Activated T-helper 9 cell treated with anti-CD3 and anti-CD28 coated beads, Interleukin-2, amount 50 U/mL, for 16 hours (primary cell): ENCODE data around the gene FPGS.
"Not testable (repeated sequence)": the region's sequence is repeated elsewhere in the genome, so short reads cannot be mapped to it uniquely, and the experiment has no call there.

ENCODE experiments used
- DNase-seq: peaks from one replicate; pipeline ENCODE4 v3.0.0-alpha.2; 2020; ENCODE audit warnings: low read depth

Gene FPGS

GRCh38 chr9:127812936-127813675, 10.4 kb downstream of the FPGS start:
- DNase-seq: no peak

- DNase-seq: no peak
Measured at GRCh38 chr9:127813686-127814226, 11.1 kb downstream of the FPGS start.

- no peak for DNase-seq
Measured at GRCh38 chr9:127814619-127815511, 12.2 kb downstream of the FPGS start.

GRCh38 chr9:127815512-127816361, 13.1 kb downstream of the FPGS start:
- DNase-seq: no peak

GRCh38 chr9:127816362-127816725, 13.7 kb downstream of the FPGS start:
- no peak for DNase-seq

GRCh38 chr9:127816728-127817127, 14.0 kb downstream of the FPGS start:
- no peak for DNase-seq

- DNase-seq: no peak
Measured at GRCh38 chr9:127817881-127818434, 15.3 kb downstream of the FPGS start.

GRCh38 chr9:127818574-127818973, 15.9 kb downstream of the FPGS start:
- DNase-seq: no peak

GRCh38 chr9:127822108-127822507, 19.4 kb downstream of the FPGS start:
- DNase-seq: no peak

- DNase-seq: no peak
Measured at GRCh38 chr9:127825319-127826051, 22.8 kb downstream of the FPGS start.

GRCh38 chr9:127826253-127826913, 23.7 kb downstream of the FPGS start:
- DNase-seq: no peak

GRCh38 chr9:127828262-127829031, 25.8 kb downstream of the FPGS start:
- no peak for DNase-seq

- no peak for DNase-seq
Measured at GRCh38 chr9:127829205-127829906, 26.7 kb downstream of the FPGS start.

GRCh38 chr9:127832248-127832647, 29.6 kb downstream of the FPGS start:
- no peak for DNase-seq

GRCh38 chr9:127833555-127833954, 30.9 kb downstream of the FPGS start:
- DNase-seq: no peak

- DNase-seq: no peak
Measured at GRCh38 chr9:127835991-127836516, 33.4 kb downstream of the FPGS start.

- not testable (repeated sequence) for DNase-seq
Measured at GRCh38 chr9:127836561-127836960, 33.9 kb downstream of the FPGS start.

GRCh38 chr9:127837346-127837745, 34.7 kb downstream of the FPGS start:
- DNase-seq: no peak
